GM12873 (cell line): ENCODE results near the gene SPECC1L.

Experiments used
- TF ChIP-seq, protein P1 (sequence below): IDR thresholded peaks from 2 replicates; pipeline ENCODE4 v1.5.1; 2012; ENCODE audit warnings: low read depth, mild to moderate bottlenecking, moderate library complexity, low read length, control low read depth; ENCODE audit not compliant: insufficient read depth; ENCODE audit errors: missing control alignments

SPECC1L gene

DNA sequence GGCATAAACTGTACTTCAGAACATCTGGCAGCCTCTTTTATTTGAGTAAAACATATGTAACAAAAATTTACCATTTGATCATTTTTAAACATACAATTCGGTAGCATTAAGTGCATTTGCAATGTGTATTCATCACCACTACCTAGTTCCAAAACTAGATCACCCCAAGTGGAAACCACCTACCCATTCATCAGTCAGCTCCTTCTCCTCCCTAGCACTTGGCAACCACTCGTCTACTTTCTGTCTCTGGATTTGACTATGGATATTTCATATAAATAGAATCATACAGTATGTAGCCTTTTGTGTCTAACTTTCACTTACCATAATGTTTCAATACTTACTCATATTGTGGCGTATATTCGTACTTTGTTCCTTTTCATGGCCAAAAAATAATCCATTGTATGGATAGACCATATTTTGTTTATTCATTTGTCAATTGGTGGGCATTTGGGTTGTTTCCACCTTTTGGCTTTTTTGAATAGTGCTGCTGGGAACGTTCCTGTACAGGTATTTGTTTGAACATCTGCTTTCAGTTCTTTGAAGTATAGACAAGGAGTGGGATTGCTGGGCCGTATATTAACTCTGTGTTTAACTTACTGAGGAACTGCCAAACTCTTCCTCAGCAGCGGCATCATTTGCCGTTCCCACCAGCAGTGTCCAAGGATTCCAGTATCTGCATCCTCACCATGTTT, 129.5 kb downstream of the SPECC1L start:
- TF ChIP-seq, protein P1, sequence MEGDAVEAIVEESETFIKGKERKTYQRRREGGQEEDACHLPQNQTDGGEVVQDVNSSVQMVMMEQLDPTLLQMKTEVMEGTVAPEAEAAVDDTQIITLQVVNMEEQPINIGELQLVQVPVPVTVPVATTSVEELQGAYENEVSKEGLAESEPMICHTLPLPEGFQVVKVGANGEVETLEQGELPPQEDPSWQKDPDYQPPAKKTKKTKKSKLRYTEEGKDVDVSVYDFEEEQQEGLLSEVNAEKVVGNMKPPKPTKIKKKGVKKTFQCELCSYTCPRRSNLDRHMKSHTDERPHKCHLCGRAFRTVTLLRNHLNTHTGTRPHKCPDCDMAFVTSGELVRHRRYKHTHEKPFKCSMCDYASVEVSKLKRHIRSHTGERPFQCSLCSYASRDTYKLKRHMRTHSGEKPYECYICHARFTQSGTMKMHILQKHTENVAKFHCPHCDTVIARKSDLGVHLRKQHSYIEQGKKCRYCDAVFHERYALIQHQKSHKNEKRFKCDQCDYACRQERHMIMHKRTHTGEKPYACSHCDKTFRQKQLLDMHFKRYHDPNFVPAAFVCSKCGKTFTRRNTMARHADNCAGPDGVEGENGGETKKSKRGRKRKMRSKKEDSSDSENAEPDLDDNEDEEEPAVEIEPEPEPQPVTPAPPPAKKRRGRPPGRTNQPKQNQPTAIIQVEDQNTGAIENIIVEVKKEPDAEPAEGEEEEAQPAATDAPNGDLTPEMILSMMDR: no peak

DNA sequence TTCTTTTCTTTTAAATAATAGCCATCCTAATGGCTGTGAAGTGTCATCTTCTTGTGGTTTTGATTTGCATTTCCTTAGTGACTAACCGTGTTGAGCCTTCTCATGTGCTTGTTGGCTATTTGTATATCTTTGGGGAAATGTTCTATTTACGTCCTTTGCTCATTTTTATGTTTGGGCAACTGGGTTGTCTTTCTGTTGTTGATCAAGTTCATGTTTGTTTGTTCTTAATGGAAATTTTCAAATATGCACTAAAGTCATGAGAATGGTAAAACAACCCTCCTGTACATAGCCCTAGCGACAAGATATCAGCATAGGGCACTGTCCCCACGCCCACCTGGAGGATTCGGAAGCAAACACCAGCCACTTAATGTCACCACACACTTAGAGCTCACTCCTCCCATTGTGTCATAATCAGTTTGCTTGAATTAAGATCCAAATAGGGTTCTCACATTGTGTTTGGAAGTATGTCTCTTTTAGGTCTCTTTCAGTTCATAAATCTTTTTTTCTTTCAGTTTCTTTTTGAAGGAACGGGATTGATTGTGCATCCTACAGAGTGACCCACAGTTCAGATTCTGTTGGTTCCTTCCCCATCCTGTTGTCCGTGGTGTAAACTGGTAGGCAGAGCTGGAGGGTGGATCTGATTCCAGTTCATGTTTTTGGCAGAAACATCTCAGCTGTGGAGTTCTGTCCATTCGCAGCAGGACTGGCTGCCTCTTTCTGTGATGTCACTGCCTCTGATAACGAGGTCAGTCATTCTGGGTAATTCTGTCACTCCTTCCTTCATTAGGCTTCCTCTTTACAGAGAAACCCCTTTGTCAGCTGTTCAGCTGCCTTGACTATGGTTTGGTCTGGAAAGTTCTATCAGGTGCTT, 130.3 kb downstream of the SPECC1L start:
- TF ChIP-seq, protein P1: no peak

DNA sequence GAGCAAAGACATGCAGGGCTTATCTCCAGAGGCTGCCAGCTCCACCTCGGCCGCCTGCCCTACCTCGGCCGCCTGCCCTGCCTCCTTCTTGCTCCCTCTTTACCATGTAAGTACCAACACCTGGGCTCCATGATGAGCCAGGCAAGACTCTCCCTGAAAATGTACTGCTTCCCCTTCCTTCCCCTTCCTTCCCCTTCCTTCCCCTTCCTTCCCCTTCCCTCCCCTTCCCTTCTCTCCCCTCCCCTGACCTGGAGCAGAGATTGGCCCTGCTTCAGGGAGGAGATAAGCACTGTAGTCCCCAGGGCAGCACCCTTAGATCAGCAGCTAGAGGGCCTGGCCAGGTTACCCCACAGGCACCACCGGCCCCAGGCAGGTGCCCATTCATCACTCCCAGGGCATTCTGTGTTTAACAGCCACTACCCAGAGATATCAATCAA, 131.3 kb downstream of the SPECC1L start:
- TF ChIP-seq, protein P1: no peak

DNA sequence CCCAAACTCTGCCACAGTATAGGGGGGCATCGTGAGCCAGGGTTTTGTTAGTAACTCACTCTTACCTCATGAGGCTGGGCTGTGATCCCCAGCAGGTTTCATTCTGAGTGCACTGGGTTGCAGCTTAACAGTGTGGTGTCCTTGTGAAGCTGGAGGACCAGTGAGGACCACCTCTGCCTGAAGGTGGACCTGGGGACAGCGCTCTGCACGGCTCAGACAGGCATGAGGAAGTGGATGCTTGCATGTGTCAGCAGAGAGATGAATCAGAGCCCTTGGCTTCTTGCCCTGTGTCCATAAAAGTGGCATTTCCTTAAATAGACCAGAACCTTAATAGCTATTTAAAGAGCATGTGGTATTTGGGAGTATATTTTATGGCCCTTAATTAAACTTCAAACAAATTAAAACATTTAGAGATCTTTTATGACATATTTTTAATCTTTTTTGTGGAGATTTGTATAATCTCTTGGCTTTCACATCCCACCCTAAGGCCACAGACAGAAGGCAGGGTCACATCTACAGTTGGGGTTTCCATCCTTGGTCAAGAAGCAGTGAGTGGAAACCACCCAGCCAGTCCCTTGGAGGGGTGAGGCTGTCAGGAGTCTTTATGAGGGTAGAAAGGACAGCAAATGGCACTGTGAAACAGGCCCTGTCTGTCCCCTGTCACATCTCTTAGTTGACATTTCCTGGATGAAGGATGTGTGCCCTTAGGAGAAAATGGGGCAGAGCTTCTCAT, 132.0 kb downstream of the SPECC1L start:
- TF ChIP-seq, protein P1: no peak

DNA sequence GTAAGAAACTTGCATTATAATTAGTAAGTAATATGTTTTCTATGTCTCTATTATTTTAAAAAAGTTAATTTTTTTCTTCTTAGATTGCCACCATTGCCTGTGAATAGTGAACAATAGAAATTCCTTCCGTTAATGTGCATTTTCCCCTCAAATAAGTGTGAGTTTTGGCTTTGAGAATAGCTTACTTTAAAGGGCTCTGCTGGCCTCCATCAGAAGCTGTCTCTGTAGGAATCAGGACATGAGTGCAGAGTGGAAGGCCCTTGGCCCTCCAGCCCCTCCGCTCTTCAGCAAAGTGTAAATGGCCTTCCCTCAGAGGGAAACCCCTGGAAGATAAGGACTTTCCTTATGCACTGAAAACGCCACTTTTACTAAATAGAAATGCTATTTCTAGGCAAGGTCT, 132.7 kb downstream of the SPECC1L start:
- TF ChIP-seq, protein P1: no peak

DNA sequence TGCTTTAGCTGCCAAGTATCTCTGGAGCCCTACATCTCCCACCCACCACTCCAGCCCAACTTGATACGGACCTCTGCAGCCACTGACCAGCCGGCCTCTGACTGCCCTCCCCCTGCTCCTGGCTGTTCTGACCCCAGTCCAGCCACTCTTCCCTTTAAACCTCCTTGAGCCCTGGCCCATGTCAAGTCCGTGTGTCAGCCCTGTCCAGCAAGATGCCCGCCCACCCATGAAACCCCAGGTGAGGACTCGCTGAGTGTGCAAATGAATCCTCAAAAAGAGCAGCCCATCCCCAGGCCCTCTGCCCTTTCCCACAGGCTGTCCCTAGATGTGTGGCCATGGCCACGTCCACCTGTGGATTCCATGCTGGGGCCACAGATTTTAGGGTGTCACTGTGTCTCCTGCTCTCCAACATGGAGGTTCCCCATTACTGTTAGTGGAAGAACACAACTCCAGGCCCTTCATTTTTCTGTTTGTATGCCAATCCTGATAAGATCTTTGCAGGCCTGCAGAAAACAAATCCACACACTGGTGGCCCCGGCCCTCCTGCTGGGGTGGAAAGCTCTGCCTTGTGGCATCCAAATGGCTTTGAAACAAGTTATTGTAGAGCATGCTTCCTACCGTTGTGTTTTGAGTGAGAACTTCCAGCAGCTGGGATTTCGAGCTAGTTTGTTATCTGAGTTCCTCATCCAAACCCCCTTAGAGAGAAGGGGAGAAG, 134.1 kb downstream of the SPECC1L start:
- TF ChIP-seq, protein P1: no peak
